ENCODE results near the gene GPR55.

The GPR55 gene

DNA sequence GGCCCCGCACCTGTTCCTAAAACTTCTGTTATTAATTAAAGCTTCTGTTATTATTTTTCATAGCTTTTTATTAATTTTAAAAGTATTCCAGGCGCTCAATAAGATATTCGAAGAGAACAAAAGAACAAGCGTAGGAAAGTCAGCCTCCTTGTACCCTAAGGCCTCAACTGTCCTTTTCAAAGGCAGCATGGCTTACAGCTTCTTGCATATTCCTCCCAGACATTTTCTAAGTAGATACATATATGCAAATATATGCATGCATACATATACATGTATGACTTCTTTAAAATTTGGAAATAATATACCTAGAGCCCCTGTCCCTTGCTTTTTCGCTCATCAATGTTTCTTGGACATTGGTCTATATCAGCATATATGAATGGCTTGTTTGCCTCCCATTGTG lies 12.3 kb downstream of the GPR55 start:
- DNase-seq (ENCODE audit: extremely low read depth, low read depth) = no peak
- TF ChIP-seq, protein P1, sequence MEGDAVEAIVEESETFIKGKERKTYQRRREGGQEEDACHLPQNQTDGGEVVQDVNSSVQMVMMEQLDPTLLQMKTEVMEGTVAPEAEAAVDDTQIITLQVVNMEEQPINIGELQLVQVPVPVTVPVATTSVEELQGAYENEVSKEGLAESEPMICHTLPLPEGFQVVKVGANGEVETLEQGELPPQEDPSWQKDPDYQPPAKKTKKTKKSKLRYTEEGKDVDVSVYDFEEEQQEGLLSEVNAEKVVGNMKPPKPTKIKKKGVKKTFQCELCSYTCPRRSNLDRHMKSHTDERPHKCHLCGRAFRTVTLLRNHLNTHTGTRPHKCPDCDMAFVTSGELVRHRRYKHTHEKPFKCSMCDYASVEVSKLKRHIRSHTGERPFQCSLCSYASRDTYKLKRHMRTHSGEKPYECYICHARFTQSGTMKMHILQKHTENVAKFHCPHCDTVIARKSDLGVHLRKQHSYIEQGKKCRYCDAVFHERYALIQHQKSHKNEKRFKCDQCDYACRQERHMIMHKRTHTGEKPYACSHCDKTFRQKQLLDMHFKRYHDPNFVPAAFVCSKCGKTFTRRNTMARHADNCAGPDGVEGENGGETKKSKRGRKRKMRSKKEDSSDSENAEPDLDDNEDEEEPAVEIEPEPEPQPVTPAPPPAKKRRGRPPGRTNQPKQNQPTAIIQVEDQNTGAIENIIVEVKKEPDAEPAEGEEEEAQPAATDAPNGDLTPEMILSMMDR (IDR thresholded peaks at IDR 0.05; ENCODE audit: low read depth, low read length) = no peak

GRCh38 chr2:230912046-230912445 lies 13.0 kb downstream of the GPR55 start:
- TF ChIP-seq, protein P1 (IDR thresholded peaks at IDR 0.05; ENCODE audit: low read depth, low read length) = no peak
- no peak for DNase-seq (ENCODE audit: extremely low read depth, low read depth)

DNA sequence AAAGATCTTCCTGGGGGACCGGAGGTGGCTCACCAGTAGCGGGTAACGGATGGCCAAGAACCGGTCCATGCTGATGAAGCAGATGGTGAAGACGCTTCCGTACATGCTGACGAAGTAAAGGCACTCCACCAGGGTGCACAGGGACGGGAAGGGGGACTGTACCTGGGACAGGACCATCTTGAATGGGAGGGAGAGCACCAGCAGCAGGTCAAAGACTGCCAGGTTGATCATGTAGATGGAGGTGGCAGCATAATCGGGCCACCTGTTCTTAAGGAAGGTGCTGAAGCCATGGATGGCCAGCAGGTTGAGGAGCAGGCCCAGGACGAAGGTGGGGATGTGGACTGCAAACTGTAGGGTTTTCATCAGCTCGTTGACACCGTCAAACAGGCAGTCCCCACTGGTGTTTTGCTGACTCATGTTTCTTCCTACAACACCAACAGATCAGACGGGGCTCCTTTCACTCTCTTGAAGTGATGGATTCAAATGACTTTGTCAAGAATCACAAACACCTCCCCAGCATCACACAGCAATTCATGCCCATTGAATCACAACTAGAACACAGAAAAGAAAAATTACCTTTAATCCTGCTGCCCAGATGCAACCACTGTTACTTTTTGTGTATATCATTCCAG lies 14.4 kb downstream of the GPR55 start:
- TF ChIP-seq, protein P1 (IDR thresholded peaks at IDR 0.05; ENCODE audit: low read depth, low read length) = no peak
- DNase-seq (ENCODE audit: extremely low read depth, low read depth) = no peak

DNA sequence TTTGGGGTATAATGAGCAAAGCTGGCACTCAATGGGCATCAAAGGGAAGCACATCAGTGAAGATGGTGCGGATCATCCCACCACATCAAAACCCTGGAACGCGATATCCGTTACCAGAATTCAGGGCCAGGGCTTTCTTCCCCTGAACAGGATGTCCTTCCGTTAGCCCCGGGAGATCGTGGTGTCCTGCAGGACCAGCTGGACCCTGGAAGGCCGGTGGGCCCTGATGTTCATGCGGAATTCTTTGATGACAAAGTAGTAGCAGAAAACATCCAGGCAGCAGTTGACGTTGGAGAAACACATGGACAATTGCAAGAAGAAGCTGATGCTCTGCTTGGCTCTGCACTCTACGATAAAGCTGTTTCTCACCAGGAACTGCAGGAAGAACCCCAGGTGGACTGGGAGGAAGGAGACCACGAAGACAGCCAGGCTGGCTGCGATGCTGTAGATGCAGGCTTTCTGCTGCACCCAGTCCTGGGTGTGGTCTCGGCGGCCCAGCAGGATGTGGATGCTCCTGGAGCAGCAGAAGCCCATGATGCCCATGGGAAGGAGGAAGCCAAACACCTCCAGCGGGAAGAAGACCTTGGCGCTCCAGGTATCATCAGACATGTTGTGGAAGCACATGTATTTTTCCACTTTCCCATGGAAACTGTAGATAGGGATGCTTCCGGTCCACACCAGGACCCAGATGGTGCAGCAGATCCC lies 15.0 kb downstream of the GPR55 start:
- DNase-seq (ENCODE audit: extremely low read depth, low read depth) = no peak
- TF ChIP-seq, protein P1 (IDR thresholded peaks at IDR 0.05; ENCODE audit: low read depth, low read length) = no peak

DNA sequence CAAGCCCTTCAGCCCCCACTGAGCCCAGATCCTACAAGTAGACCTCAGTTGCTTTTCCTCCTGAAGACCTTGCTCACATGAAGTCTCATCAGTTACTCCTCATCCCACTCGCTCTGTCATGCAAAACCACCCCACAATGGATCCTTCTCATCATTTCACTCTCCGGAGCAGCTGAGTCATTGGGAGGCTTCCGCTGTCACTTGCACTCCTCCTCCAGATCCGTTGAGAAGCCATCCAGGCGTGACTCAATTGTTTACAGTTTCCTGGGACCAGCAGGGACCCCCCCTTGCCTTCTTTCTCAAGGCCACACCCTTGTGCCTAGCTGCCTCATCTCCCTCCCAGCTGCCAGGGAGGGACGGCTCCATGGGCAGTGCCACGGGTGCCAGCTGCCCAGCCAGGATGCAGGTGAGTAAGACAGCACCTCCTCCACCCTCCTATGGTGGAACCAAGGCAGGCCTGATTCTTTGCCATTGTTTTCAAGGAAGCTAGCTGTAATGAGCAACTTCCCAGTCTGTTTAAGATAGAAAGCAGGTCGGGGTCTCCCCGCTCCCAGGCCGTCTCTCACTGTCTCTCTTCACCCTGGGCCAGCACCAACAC lies 16.3 kb downstream of the GPR55 start:
- DNase-seq (ENCODE audit: extremely low read depth, low read depth) = peak; percentile 37
- TF ChIP-seq, protein P1 (IDR thresholded peaks at IDR 0.05; ENCODE audit: low read depth, low read length) = no peak

DNA sequence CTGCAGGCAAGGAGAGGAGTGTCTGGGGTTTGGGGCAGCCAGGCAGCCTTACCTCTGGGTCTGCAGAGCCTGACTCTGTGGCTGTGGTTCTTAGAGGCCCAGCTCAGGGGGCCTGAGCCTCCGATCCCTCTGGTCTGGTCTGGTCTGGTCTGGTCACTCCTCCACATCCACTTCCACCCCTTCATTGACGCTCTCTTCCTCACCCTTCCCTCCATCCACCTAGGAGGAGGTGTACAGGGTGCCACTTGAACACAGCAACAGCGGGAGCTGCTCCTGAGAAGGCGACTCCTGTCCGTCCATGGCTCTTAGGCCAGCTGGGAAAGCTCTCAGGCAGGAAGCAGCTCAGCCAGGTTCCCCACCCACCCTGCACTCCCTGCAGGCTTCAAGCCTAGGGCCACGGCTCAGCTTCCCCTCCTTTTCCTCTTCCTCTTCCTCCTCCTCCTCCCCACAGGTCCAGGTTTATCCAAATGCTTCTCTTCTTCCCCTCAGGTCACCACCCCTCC lies 16.9 kb downstream of the GPR55 start:
- DNase-seq (ENCODE audit: extremely low read depth, low read depth) = no peak
- TF ChIP-seq, protein P1 (IDR thresholded peaks at IDR 0.05; ENCODE audit: low read depth, low read length) = no peak

All from AG09319 (cell line).